ENCODE data around the gene DNAH14. TPM values are rescaled to one million over a fixed set of nuclear protein-coding genes. Genes with fewer than 3 reads are reported as not detected.

DNAH14 gene
- total and polyA plus RNA-seq, 10 of the 15 experiments (the other 5 are each of a cell fraction or from before 2014, with no cell fraction given): 2.0 to 7.9 (median 4.8) TPM

DNA sequence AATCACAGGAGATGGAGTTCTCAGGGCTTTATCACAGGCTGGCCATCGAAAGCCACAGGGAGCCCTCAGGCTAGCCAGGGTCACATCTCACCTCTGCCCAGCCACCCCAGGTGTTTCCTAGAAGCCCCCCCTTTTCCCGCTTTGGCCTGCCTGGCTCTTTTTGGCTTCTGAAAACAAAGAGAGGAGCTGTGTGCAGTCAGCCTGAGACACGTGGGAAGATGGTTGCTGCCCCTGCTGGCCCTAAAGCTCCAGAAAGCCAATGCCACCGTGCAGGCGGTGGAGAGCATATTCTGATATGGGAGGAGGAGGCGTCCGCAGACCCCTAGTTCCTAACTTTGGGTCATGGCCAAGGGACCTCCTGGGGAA lies 517.1 kb downstream of the DNAH14 start:
- ChIA-PET SMC1A (ENCODE audit: uncharacterized antibody, unreplicated experiment) (interaction anchor here (7.3 kb wide), 1 partner anchor 20 kb away, joined by 108 read pairs; the partner anchor contains the start of gene LBR), POLR2A (interaction anchor here (1.0 to 4.3 kb wide), 2 partner anchors 8 to 19 kb away, joined by 4 to 31 read pairs; partner anchors contain the start of gene LBR), RAD21 (ENCODE audit: unreplicated experiment) (interaction anchor here (0.9 to 4.3 kb wide), 2 partner anchors 21 to 25 kb away, joined by 3 to 22 read pairs; no protein-coding TSS in a partner anchor), CTCF (interaction anchor here (2.8 kb wide), 1 partner anchor 21 kb away, joined by 16 read pairs; no protein-coding TSS in a partner anchor)
- Histone ChIP-seq H3K9ac (ENCODE audit: control insufficient read depth, insufficient read depth, low read length) (no peak overlapping the region), H3K36me3 (ENCODE audit: control insufficient read depth in 2 of 2, insufficient read depth in 2 of 2, low read length in 1 of 2) (no peaks in the 10 kb centered on the region), H3K27ac (ENCODE audit: control insufficient read depth, insufficient read depth) (no peak overlapping the region), H3K27me3 (replicated peaks in 1 of 2; ENCODE audit: control insufficient read depth in 2 of 2, insufficient read depth in 2 of 2, low read length in 1 of 2) (no peaks in the 10 kb centered on the region; a peak in 1 of 4 replicates), H3K4me3 (no peak overlapping the region), H3K9me3 (replicated peaks; ENCODE audit: control insufficient read depth, insufficient read depth, low read length) (no peaks in the 10 kb centered on the region), H3K79me2 (ENCODE audit: control insufficient read depth, insufficient read depth, low read length) (no peaks in the 10 kb centered on the region), H2AFZ (ENCODE audit: control insufficient read depth, low read depth, low read length) (no peak overlapping the region), H3K4me2 (ENCODE audit: control insufficient read depth, insufficient read depth) (no peak overlapping the region), H4K20me1 (ENCODE audit: control insufficient read depth, insufficient read depth) (no peaks in the 10 kb centered on the region), H3K4me1 (ENCODE audit: control insufficient read depth, insufficient read depth, low read length) (peaks cover 31% of the 10 kb centered on the region)
- no peak for FAIRE-seq
- DNase-seq (ENCODE audit: low read depth, low spot score): no peak
- in situ Hi-C loops (cut with MboI): no loop called here
- no peak for ATAC-seq
- no peak for TF ChIP-seq MXI1 (IDR thresholded peaks at IDR 0.05; ENCODE audit: low read depth, low read length)
- no peak for TF ChIP-seq TCF12 (IDR thresholded peaks at IDR 0.05; ENCODE audit: low read depth, low read length)
- TF ChIP-seq HDAC2 (IDR thresholded peaks at IDR 0.05): no peak
- no peak for TF ChIP-seq YBX1 (IDR thresholded peaks at IDR 0.05)
- TF ChIP-seq, protein P1, sequence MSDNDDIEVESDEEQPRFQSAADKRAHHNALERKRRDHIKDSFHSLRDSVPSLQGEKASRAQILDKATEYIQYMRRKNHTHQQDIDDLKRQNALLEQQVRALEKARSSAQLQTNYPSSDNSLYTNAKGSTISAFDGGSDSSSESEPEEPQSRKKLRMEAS (IDR thresholded peaks at IDR 0.05; ENCODE audit: low read depth, low read length): no peak
- no peak for TF ChIP-seq PAX5 (IDR thresholded peaks at IDR 0.05; ENCODE audit: borderline replicate concordance, low read depth, low read length)
- TF ChIP-seq ZNF384 (IDR thresholded peaks at IDR 0.05; ENCODE audit: borderline replicate concordance, low read depth, low read length): no peak
- TF ChIP-seq TAF1 (IDR thresholded peaks at IDR 0.05; ENCODE audit: borderline replicate concordance, low read depth, low read length): no peak
- no peak for TF ChIP-seq RCOR1 (conservative IDR thresholded peaks at IDR 0.05; ENCODE audit: low read depth, low read length)
- no peak for TF ChIP-seq HDAC6 (IDR thresholded peaks at IDR 0.05; ENCODE audit: unreplicated experiment)
- no peak for TF ChIP-seq ATF7 (IDR thresholded peaks at IDR 0.05; ENCODE audit: low read depth)
- TF ChIP-seq SUZ12 (IDR thresholded peaks at IDR 0.05; ENCODE audit: unreplicated experiment): no peak
- no peak for TF ChIP-seq KAT2A (conservative IDR thresholded peaks at IDR 0.05; ENCODE audit: control insufficient read depth, low read depth, low read length)
- TF ChIP-seq SMAD1 (IDR thresholded peaks at IDR 0.05; ENCODE audit: low read depth, partially characterized antibody): no peak
- intact Hi-C loops (cut with micrococcal nuclease; ENCODE audit: unreplicated experiment): no loop called here
- WGBS (ENCODE audit: insufficient coverage, insufficient replicate concordance, low lambda C conversion rate, missing lambda C conversion rate): 77% methylated on average over 7 of the region's 7 CpGs
- no TSS peak for BruUV-seq (replicated peaks)

All from GM12878 (cell line).